Measurements from ENCODE around the gene FHIP1B. TPM values are rescaled to one million over a fixed set of nuclear protein-coding genes. Genes with fewer than 3 reads are reported as not detected.

Gene FHIP1B
- total RNA-seq, 2 experiments from 2014 or later = 13.0 to 13.1 TPM

GRCh38 chr11:6217722-6218121 lies 16.7 kb downstream of the FHIP1B start:
- no peak overlapping the region for H3K27ac Mint-ChIP-seq
- H3K27me3 Mint-ChIP-seq (ENCODE audit: low read depth) = no peaks in the 10 kb centered on the region
- CTCF ChIA-PET = interaction anchor here (1.7 kb wide), 1 partner anchor 136 kb away, joined by 4 read pairs; no protein-coding TSS in a partner anchor
- no peak overlapping the region for H3K4me3 Mint-ChIP-seq
- no peak for DNase-seq
- H3K36me3 Mint-ChIP-seq (ENCODE audit: low read depth) = peaks cover 23% of the 10 kb centered on the region
- peaks cover 15% of the 10 kb centered on the region for H3K4me1 Mint-ChIP-seq (ENCODE audit: low read depth)
- no peaks in the 10 kb centered on the region for H3K9me3 Mint-ChIP-seq
- intact Hi-C loops (cut with micrococcal nuclease) = no loop called here

- H3K4me3 Mint-ChIP-seq = no peak overlapping the region
- H3K9me3 Mint-ChIP-seq = no peaks in the 10 kb centered on the region
- intact Hi-C loops (cut with micrococcal nuclease) = no loop called here
- peaks cover 15% of the 10 kb centered on the region for H3K4me1 Mint-ChIP-seq (ENCODE audit: low read depth)
- DNase-seq = no peak
- CTCF ChIA-PET = interaction anchor here (0.6 to 1.7 kb wide), 4 partner anchors 67 to 194 kb away, joined by 3 to 8 read pairs (median 4); no protein-coding TSS in a partner anchor
- no peaks in the 10 kb centered on the region for H3K27me3 Mint-ChIP-seq (ENCODE audit: low read depth)
- peaks cover 17% of the 10 kb centered on the region for H3K36me3 Mint-ChIP-seq (ENCODE audit: low read depth)
- no peak overlapping the region for H3K27ac Mint-ChIP-seq
Observed at GRCh38 chr11:6216501-6216900, 17.9 kb downstream of the FHIP1B start.

GRCh38 chr11:6214530-6214929 lies 19.9 kb downstream of the FHIP1B start:
- H3K27me3 Mint-ChIP-seq (ENCODE audit: low read depth) = no peaks in the 10 kb centered on the region
- H3K36me3 Mint-ChIP-seq (ENCODE audit: low read depth) = peaks cover 15% of the 10 kb centered on the region
- intact Hi-C loops (cut with micrococcal nuclease) = no loop called here
- DNase-seq = no peak
- H3K4me3 Mint-ChIP-seq = no peak overlapping the region
- CTCF ChIA-PET = no interaction called here
- no peak overlapping the region for H3K27ac Mint-ChIP-seq
- H3K9me3 Mint-ChIP-seq = no peaks in the 10 kb centered on the region
- peaks cover 5% of the 10 kb centered on the region for H3K4me1 Mint-ChIP-seq (ENCODE audit: low read depth)

- intact Hi-C loops (cut with micrococcal nuclease) = no loop called here
- no peak for DNase-seq
- CTCF ChIA-PET = no interaction called here
- Mint-ChIP-seq H3K4me1 (ENCODE audit: low read depth) (no peaks in the 10 kb centered on the region), H3K36me3 (ENCODE audit: low read depth) (peaks cover 12% of the 10 kb centered on the region), H3K4me3 (no peak overlapping the region), H3K9me3 (no peaks in the 10 kb centered on the region), H3K27me3 (ENCODE audit: low read depth) (no peaks in the 10 kb centered on the region), H3K27ac (no peak overlapping the region)
Observed at GRCh38 chr11:6210274-6210955, 24.0 kb downstream of the FHIP1B start.

- H3K4me3 Mint-ChIP-seq = no peak overlapping the region
- intact Hi-C loops (cut with micrococcal nuclease) = no loop called here
- no peaks in the 10 kb centered on the region for H3K4me1 Mint-ChIP-seq (ENCODE audit: low read depth)
- no peak for DNase-seq
- CTCF ChIA-PET = no interaction called here
- H3K27ac Mint-ChIP-seq = no peak overlapping the region
- H3K9me3 Mint-ChIP-seq = no peaks in the 10 kb centered on the region
- no peaks in the 10 kb centered on the region for H3K27me3 Mint-ChIP-seq (ENCODE audit: low read depth)
- peaks cover 9% of the 10 kb centered on the region for H3K36me3 Mint-ChIP-seq (ENCODE audit: low read depth)
Observed at GRCh38 chr11:6209801-6210200, 24.6 kb downstream of the FHIP1B start.

GRCh38 chr11:6206456-6207180 lies 27.8 kb downstream of the FHIP1B start:
- intact Hi-C loops (cut with micrococcal nuclease) = no loop called here
- CTCF ChIA-PET = interaction anchor here (0.7 to 1.3 kb wide), 3 partner anchors 32 to 172 kb away, joined by 3 to 4 read pairs (median 3); partner anchors contain the start of gene CNGA4
- Mint-ChIP-seq H3K9me3 (no peaks in the 10 kb centered on the region), H3K36me3 (ENCODE audit: low read depth) (peaks cover 9% of the 10 kb centered on the region), H3K4me1 (ENCODE audit: low read depth) (peaks cover 16% of the 10 kb centered on the region), H3K27me3 (ENCODE audit: low read depth) (no peaks in the 10 kb centered on the region), H3K4me3 (no peak overlapping the region), H3K27ac (no peak overlapping the region)
- no peak for DNase-seq

- Mint-ChIP-seq H3K9me3 (no peaks in the 10 kb centered on the region), H3K36me3 (ENCODE audit: low read depth) (peaks cover 6% of the 10 kb centered on the region), H3K4me1 (ENCODE audit: low read depth) (peaks cover 16% of the 10 kb centered on the region), H3K27me3 (ENCODE audit: low read depth) (no peaks in the 10 kb centered on the region), H3K4me3 (no peak within 1 kb of the TSS), H3K27ac (no peak within 1 kb of the TSS)
- intact Hi-C loops (cut with micrococcal nuclease) = no loop called here
- DNase-seq = no peak
- CTCF ChIA-PET = interaction anchor here (1.3 to 2.1 kb wide), 2 partner anchors 46 to 110 kb away, joined by 3 to 4 read pairs; no protein-coding TSS in a partner anchor
Observed at GRCh38 chr11:6205366-6205765, 29.1 kb downstream of the FHIP1B start, which contains the start of gene C11orf42. Gene C11orf42, plus strand, starts transcription at chr11:6205557. Its CDS starts 59 bp downstream, at chr11:6205616.

- intact Hi-C loops (cut with micrococcal nuclease) = no loop called here
- Mint-ChIP-seq H3K36me3 (ENCODE audit: low read depth) (peaks cover 6% of the 10 kb centered on the region), H3K9me3 (no peaks in the 10 kb centered on the region), H3K4me1 (ENCODE audit: low read depth) (peaks cover 16% of the 10 kb centered on the region), H3K27me3 (ENCODE audit: low read depth) (no peaks in the 10 kb centered on the region), H3K4me3 (no peak overlapping the region), H3K27ac (no peak overlapping the region)
- CTCF ChIA-PET = interaction anchor here (0.9 to 2.1 kb wide), 2 partner anchors 11 to 46 kb away, joined by 3 to 4 read pairs; no protein-coding TSS in a partner anchor
- no peak for DNase-seq
Observed at GRCh38 chr11:6204706-6205105, 29.7 kb downstream of the FHIP1B start.

GRCh38 chr11:6203327-6203726 lies 31.1 kb downstream of the FHIP1B start:
- H3K4me3 Mint-ChIP-seq = no peak overlapping the region
- peak; percentile 29 for DNase-seq

GRCh38 chr11:6202041-6202440 lies 32.4 kb downstream of the FHIP1B start:
- Mint-ChIP-seq H3K27me3 (ENCODE audit: low read depth) (no peaks in the 10 kb centered on the region), H3K27ac (no peak overlapping the region), H3K36me3 (ENCODE audit: low read depth) (peaks cover 2% of the 10 kb centered on the region), H3K4me1 (ENCODE audit: low read depth) (peaks cover 16% of the 10 kb centered on the region), H3K4me3 (no peak overlapping the region), H3K9me3 (no peaks in the 10 kb centered on the region)
- intact Hi-C loops (cut with micrococcal nuclease) = no loop called here
- CTCF ChIA-PET = no interaction called here
- no peak for DNase-seq

More at GRCh38 chr11:6203327-6203726, 31.1 kb downstream of the FHIP1B start:
- CTCF ChIA-PET = interaction anchor here (1.1 to 2.1 kb wide), 2 partner anchors 48 to 150 kb away, joined by 4 to 6 read pairs; no protein-coding TSS in a partner anchor
- Mint-ChIP-seq H3K4me1 (ENCODE audit: low read depth) (peaks cover 16% of the 10 kb centered on the region), H3K9me3 (no peaks in the 10 kb centered on the region), H3K36me3 (ENCODE audit: low read depth) (peaks cover 2% of the 10 kb centered on the region), H3K27ac (no peak overlapping the region), H3K27me3 (ENCODE audit: low read depth) (no peaks in the 10 kb centered on the region)
- intact Hi-C loops (cut with micrococcal nuclease) = no loop called here

- intact Hi-C loops (cut with micrococcal nuclease) = no loop called here
- CTCF ChIA-PET = no interaction called here
- DNase-seq = no peak
- Mint-ChIP-seq H3K4me1 (ENCODE audit: low read depth) (peaks cover 16% of the 10 kb centered on the region), H3K36me3 (ENCODE audit: low read depth) (peaks cover 2% of the 10 kb centered on the region), H3K4me3 (no peak overlapping the region), H3K27ac (no peak overlapping the region), H3K9me3 (no peaks in the 10 kb centered on the region), H3K27me3 (ENCODE audit: low read depth) (no peaks in the 10 kb centered on the region)
Observed at GRCh38 chr11:6201481-6201880, 33.0 kb downstream of the FHIP1B start.

- intact Hi-C loops (cut with micrococcal nuclease) = no loop called here
- H3K27me3 Mint-ChIP-seq (ENCODE audit: low read depth) = no peaks in the 10 kb centered on the region
- no peak overlapping the region for H3K27ac Mint-ChIP-seq
- H3K9me3 Mint-ChIP-seq = no peaks in the 10 kb centered on the region
- no peak overlapping the region for H3K4me3 Mint-ChIP-seq
- DNase-seq = no peak
- H3K4me1 Mint-ChIP-seq (ENCODE audit: low read depth) = peaks cover 16% of the 10 kb centered on the region
- CTCF ChIA-PET = no interaction called here
- peaks cover 2% of the 10 kb centered on the region for H3K36me3 Mint-ChIP-seq (ENCODE audit: low read depth)
Observed at GRCh38 chr11:6200975-6201374, 33.5 kb downstream of the FHIP1B start.

Measured in activated naive CD4-positive, alpha-beta T cell treated with anti-CD3 and anti-CD28 coated beads for 36 hours (primary cell).